Esophagus squamous epithelium (tissue), 5 donors: ENCODE measurements around the gene C16orf54. TPM values are rescaled to one million over a fixed set of nuclear protein-coding genes. Genes with fewer than 3 reads are reported as not detected.
"Not testable (repeated sequence)": the region's sequence is repeated elsewhere in the genome, so short reads cannot be mapped to it uniquely, and the experiment has no call there.

Experiments used
- DNase-seq: peaks from one replicate; lab custom pipeline; 2025; lab: John Stamatoyannopoulos, UW
- H3K27ac ChIP-seq, 4 donors: fragments of 200-600 bp; sonication (generic); one replicate each; pipeline ENCODE4 v1.5.1; 2016 to 2019; ENCODE audit warnings: mild to moderate bottlenecking in 1 of 4
- H3K27me3 ChIP-seq, 4 donors: fragments of 200-600 bp; sonication (generic); 1 replicate in 3 of 4; 2 replicates in 1 of 4; pipeline versions ENCODE4 v1.5.1 to v1.6.0; 2017 to 2021; ENCODE audit warnings: antibody characterized with exemption in 1 of 4
- H3K36me3 ChIP-seq, 3 donors: fragments of 200-600 bp; sonication (generic); one replicate each; pipeline ENCODE4 v1.5.1; 2016 to 2019
- H3K4me1 ChIP-seq, 3 donors: fragments of 200-600 bp; sonication (generic); one replicate each; pipeline ENCODE4 v1.5.1; 2017 to 2019
- H3K4me3 ChIP-seq, 4 donors: fragments of 200-600 bp; sonication (generic); 1 replicate in 3 of 4; 2 replicates in 1 of 4; pipeline ENCODE4 v1.5.1; 2016 to 2019; ENCODE audit warnings: mild to moderate bottlenecking in 2 of 4, moderate library complexity in 1 of 4
- H3K9me3 ChIP-seq, 3 donors: fragments of 200-600 bp; sonication (generic); one replicate each; pipeline ENCODE4 v1.5.1; 2016 to 2019
- CTCF ChIP-seq, 6 experiments: fragments of 450-650 bp in 4 of 6; fragments of 200-600 bp in 2 of 6; sonication (generic) in 2 of 6; IDR thresholded peaks; one replicate each; pipeline ENCODE4 v1.5.1; 2016 to 2019; ENCODE audit warnings: antibody characterized with exemption in 6 of 6, mild to moderate bottlenecking in 4 of 6, moderate library complexity in 4 of 6
- POLR2A ChIP-seq, 4 donors: fragments of 450-650 bp; IDR thresholded peaks; one replicate each; pipeline ENCODE4 v1.6.1; 2017; ENCODE audit warnings: antibody characterized with exemption in 4 of 4, mild to moderate bottlenecking in 4 of 4, moderate library complexity in 3 of 4
- WGBS, 2 donors: methylation state at CpG; one replicate each; pipeline ENCODE4 v1.1.5; 2018; 5-methylcytosine and 5-hydroxymethylcytosine counted together
- intact Hi-C: fragments of 100-400 bp; cut with DNase I; formaldehyde crosslinking; loops from one replicate; pipeline ENCODE4 v1.15.0; 2022
- total RNA-seq, 4 donors: library from RNA; depleted of rRNA; stranded (reverse); fragments of >200 nt; gene quantifications; one replicate each; pipeline ENCODE4 v1.1.0, GENCODE V29; 2016
- donor health status: DM: yes; HTN: yes; CAD: no.

Gene C16orf54
- total RNA-seq, 4 donors from 2014 or later = 0.13 to 3.4 (median 1.6) TPM

DNA sequence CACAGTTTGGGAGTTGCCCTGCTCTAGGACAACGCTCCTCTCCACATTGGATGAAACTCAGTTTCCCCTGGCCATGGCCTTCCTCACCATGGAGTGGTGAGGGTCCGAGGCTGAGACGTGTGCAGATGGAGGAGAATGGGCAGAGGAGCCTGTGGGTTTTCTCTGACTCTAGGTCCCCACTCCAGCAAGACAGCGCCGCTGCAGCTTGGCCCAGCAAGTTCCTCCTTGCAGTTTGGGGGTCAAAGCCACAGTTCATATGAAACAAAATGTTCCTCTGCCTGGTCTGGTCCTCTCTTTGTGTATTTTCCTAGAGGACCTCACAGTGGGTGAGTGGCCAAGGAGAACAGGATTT, 2.3 kb downstream of the C16orf54 start:
- peaks cover 0 to 5% (median under 1%) of the 10 kb centered on the region in 3 donors for H3K4me1 ChIP-seq
- intact Hi-C loops = no loop called here
- no peak for DNase-seq
- 75 to 95% methylated on average over 3 to 4 of the region's 5 CpGs for WGBS, 2 donors
- H3K27me3 ChIP-seq = peaks cover 0 to 39% (median 0%) of the 10 kb centered on the region in 4 donors
- TF ChIP-seq CTCF (IDR thresholded peaks at IDR 0.05) (no peak), POLR2A (IDR thresholded peaks at IDR 0.05) (no peak)
- H3K9me3 ChIP-seq = no peaks in the 10 kb centered on the region
- H3K4me3 ChIP-seq = no peak overlapping the region
- no peak overlapping the region for H3K27ac ChIP-seq
- H3K36me3 ChIP-seq = no peaks in the 10 kb centered on the region

GRCh38 chr16:29742683-29743275, 3.0 kb downstream of the C16orf54 start:
- intact Hi-C loops = no loop called here
- TF ChIP-seq POLR2A (IDR thresholded peaks at IDR 0.05) (no peak), CTCF (IDR thresholded peaks at IDR 0.05) (no peak)
- Histone ChIP-seq H3K4me3 (no peak overlapping the region), H3K9me3 (no peaks in the 10 kb centered on the region), H3K4me1 (peaks cover 0 to 12% (median 4%) of the 10 kb centered on the region in 3 donors), H3K27ac (no peak overlapping the region), H3K27me3 (peaks cover 0 to 40% (median 0%) of the 10 kb centered on the region in 4 donors), H3K36me3 (no peaks in the 10 kb centered on the region)
- DNase-seq = no peak
- 68 to 74% methylated on average over 4 to 7 of the region's 7 CpGs for WGBS, 2 donors

GRCh38 chr16:29740630-29741015, 5.2 kb downstream of the C16orf54 start:
- DNase-seq, H3K4me3 ChIP-seq, H3K27ac ChIP-seq, H3K9me3 ChIP-seq, H3K36me3 ChIP-seq, intact Hi-C loops: not testable (repeated sequence)
- 43 to 65% methylated on average over 11 of the region's 11 CpGs for WGBS, 2 donors
- peaks cover 0 to 52% (median 0%) of the 10 kb centered on the region in 4 donors for H3K27me3 ChIP-seq
- peaks cover 0 to 14% (median 4%) of the 10 kb centered on the region in 3 donors for H3K4me1 ChIP-seq

GRCh38 chr16:29739927-29740629, 5.7 kb downstream of the C16orf54 start:
- H3K9me3 ChIP-seq, H3K36me3 ChIP-seq, DNase-seq, H3K27ac ChIP-seq, intact Hi-C loops, H3K4me3 ChIP-seq: not testable (repeated sequence)
- Histone ChIP-seq H3K27me3 (peaks cover 0 to 54% (median 0%) of the 10 kb centered on the region in 4 donors), H3K4me1 (peaks cover 0 to 14% (median 4%) of the 10 kb centered on the region in 3 donors)
- 55 to 58% methylated on average over 6 of the region's 6 CpGs for WGBS, 2 donors

- Histone ChIP-seq H3K36me3 (no peaks in the 10 kb centered on the region), H3K4me1 (peaks cover 0 to 14% (median 4%) of the 10 kb centered on the region in 3 donors), H3K9me3 (no peaks in the 10 kb centered on the region), H3K4me3 (no peak overlapping the region), H3K27me3 (peaks cover 0 to 53% (median 0%) of the 10 kb centered on the region in 4 donors), H3K27ac (no peak overlapping the region)
- no peak for DNase-seq
- TF ChIP-seq POLR2A (IDR thresholded peaks at IDR 0.05) = no peak
- TF ChIP-seq CTCF (IDR thresholded peaks at IDR 0.05) = peak in 1 of 6 experiments; percentile 19
- 16% methylated on average over 2 of the region's 2 CpGs for WGBS, 2 donors
- intact Hi-C loops = no loop called here
Measured at GRCh38 chr16:29738514-29738913, 7.3 kb downstream of the C16orf54 start.

DNA sequence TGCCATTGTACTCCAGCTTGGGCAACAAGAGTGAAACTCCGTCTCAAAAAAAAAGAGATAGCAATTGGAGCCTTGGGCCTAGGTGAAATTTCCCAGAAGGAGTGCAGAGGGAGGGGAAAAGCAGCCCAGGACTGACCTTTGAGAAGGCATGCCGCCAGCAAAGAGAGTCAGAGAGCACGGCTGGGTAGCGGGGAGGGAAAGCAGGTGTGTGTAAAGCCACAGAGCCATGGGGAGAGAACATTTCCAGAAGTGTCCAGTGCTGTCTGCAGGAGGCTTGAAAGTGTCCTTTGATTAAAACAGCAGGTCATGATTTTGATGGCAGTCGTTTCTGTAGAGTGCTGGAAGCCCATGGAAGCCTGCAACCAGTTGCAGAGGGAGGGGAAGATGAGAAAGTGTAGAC, 8.1 kb downstream of the C16orf54 start:
- Histone ChIP-seq H3K4me3 (no peak overlapping the region), H3K4me1 (peaks cover 0 to 14% (median 4%) of the 10 kb centered on the region in 3 donors), H3K36me3 (no peaks in the 10 kb centered on the region), H3K27ac (no peak overlapping the region), H3K9me3 (no peaks in the 10 kb centered on the region), H3K27me3 (peaks cover 0 to 57% (median 0%) of the 10 kb centered on the region in 4 donors)
- no peak for TF ChIP-seq CTCF (IDR thresholded peaks at IDR 0.05)
- TF ChIP-seq POLR2A (IDR thresholded peaks at IDR 0.05) = no peak
- 63 to 76% methylated on average over 5 of the region's 5 CpGs for whole genome bisulfite sequencing, 2 donors
- DNase-seq = no peak
- intact Hi-C loops = no loop called here
